NCI-H2196 (cell line): ENCODE results near the gene EXOC3L4.

Source experiments
- DNase-seq: peaks from one replicate; lab custom pipeline; 2025; ENCODE audit not compliant: unreplicated experiment; lab: John Stamatoyannopoulos, UW

EXOC3L4 gene

GRCh38 chr14:103091041-103091882, 3.3 kb upstream of the EXOC3L4 start:
- no peak for DNase-seq

- no peak for DNase-seq
Measured at GRCh38 chr14:103091883-103092222, 2.7 kb upstream of the EXOC3L4 start.

- no peak for DNase-seq
Measured at GRCh38 chr14:103093856-103094405, 594 bp upstream of the EXOC3L4 start.

- DNase-seq, result no peak
Measured at GRCh38 chr14:103095210-103095778, 769 bp downstream of the EXOC3L4 start.

GRCh38 chr14:103096387-103096786, 1.9 kb downstream of the EXOC3L4 start:
- no peak for DNase-seq

- DNase-seq, result no peak
Measured at GRCh38 chr14:103097244-103097993, 2.9 kb downstream of the EXOC3L4 start.

GRCh38 chr14:103097994-103098957, 3.8 kb downstream of the EXOC3L4 start:
- DNase-seq, result no peak

- no peak for DNase-seq
Measured at GRCh38 chr14:103099081-103099732, 4.7 kb downstream of the EXOC3L4 start.

GRCh38 chr14:103099733-103100280, 5.3 kb downstream of the EXOC3L4 start:
- no peak for DNase-seq

GRCh38 chr14:103100281-103101121, 6.0 kb downstream of the EXOC3L4 start:
- no peak for DNase-seq

- DNase-seq, result no peak
Measured at GRCh38 chr14:103101257-103101962, 6.9 kb downstream of the EXOC3L4 start.

- DNase-seq, result no peak
Measured at GRCh38 chr14:103101963-103102688, 7.6 kb downstream of the EXOC3L4 start.

GRCh38 chr14:103102689-103103260, 8.2 kb downstream of the EXOC3L4 start:
- no peak for DNase-seq

- peak; percentile 59 for DNase-seq
Measured at GRCh38 chr14:103103461-103104388, 9.2 kb downstream of the EXOC3L4 start.

- DNase-seq, result no peak
Measured at GRCh38 chr14:103104389-103104653, 9.8 kb downstream of the EXOC3L4 start.

GRCh38 chr14:103104654-103105452, 10.3 kb downstream of the EXOC3L4 start:
- DNase-seq, result peak; percentile 67
